Uterus (tissue), 4 donors: Measurements from ENCODE around the gene OR5AC2. TPM values are rescaled to one million over a fixed set of nuclear protein-coding genes. Genes with fewer than 3 reads are reported as not detected.

ENCODE experiments used
- DNase-seq, 2 donors: peaks; one replicate each; pipeline ENCODE4 v3.0.0-alpha.2; 2019 to 2020
- H3K27ac ChIP-seq, 2 donors: fragments of 200-600 bp; sonication (generic); 1 replicate in 1 of 2; 2 replicates in 1 of 2; pipeline ENCODE4 v1.5.1; 2016 to 2018
- H3K27me3 ChIP-seq, 2 donors: fragments of 200-600 bp; sonication (generic); one replicate each; pipeline ENCODE4 v1.5.1; 2018 to 2019; ENCODE audit warnings: control low read depth in 1 of 2
- H3K36me3 ChIP-seq, 2 donors: fragments of 200-600 bp; sonication (generic); one replicate each; pipeline ENCODE4 v1.5.1; 2019; ENCODE audit warnings: control low read depth in 1 of 2
- H3K4me1 ChIP-seq, 2 donors: fragments of 200-600 bp; sonication (generic); one replicate each; pipeline ENCODE4 v1.5.1; 2018 to 2019; ENCODE audit warnings: control low read depth in 1 of 2
- H3K4me3 ChIP-seq, 2 donors: fragments of 200-600 bp; sonication (generic); 1 replicate in 1 of 2; 2 replicates in 1 of 2; pipeline ENCODE4 v1.5.1; 2018 to 2019; ENCODE audit warnings: mild to moderate bottlenecking in 1 of 2
- H3K9me3 ChIP-seq, 2 donors: fragments of 200-600 bp; sonication (generic); one replicate each; pipeline ENCODE4 v1.5.1; 2019; ENCODE audit warnings: control low read depth in 1 of 2
- POLR2A ChIP-seq, 2 donors: fragments of 450-650 bp; IDR thresholded peaks; one replicate each; pipeline ENCODE4 v1.6.1; 2016; ENCODE audit warnings: antibody characterized with exemption in 2 of 2, mild to moderate bottlenecking in 1 of 2, moderate library complexity in 1 of 2
- intact Hi-C: fragments of 100-400 bp; cut with DNase I; formaldehyde crosslinking; loops from one replicate; pipeline ENCODE4 v1.15.1; 2023; ENCODE audit warnings: low total_unique reads
- total RNA-seq, 4 donors: library from RNA; depleted of rRNA in 3 of 4; stranded (reverse); fragments of >200 nt in 3 of 4; gene quantifications; one replicate each; pipeline versions ENCODE4 v1.1.0 to v1.2.4, GENCODE V29; 2014 to 2023
- TF ChIP-seq, protein P1 (sequence below), 4 experiments: fragments of 200-600 bp in 2 of 4; fragments of 450-650 bp in 2 of 4; sonication (generic) in 2 of 4; IDR thresholded peaks; one replicate each; pipeline ENCODE4 v1.5.1; 2016 to 2019; ENCODE audit warnings: antibody characterized with exemption in 4 of 4, mild to moderate bottlenecking in 2 of 4, moderate library complexity in 1 of 4
- donor health status: DM: yes; HTN: yes; CAD: no.

Gene OR5AC2
- total RNA-seq, 4 donors from 2014 or later, result not detected

- H3K27me3 ChIP-seq, result no peaks in the 10 kb centered on the region
- no peaks in the 10 kb centered on the region for H3K36me3 ChIP-seq
- H3K4me3 ChIP-seq, result no peak overlapping the region
- H3K27ac ChIP-seq, result no peak overlapping the region
- no peaks in the 10 kb centered on the region for H3K4me1 ChIP-seq
- DNase-seq, result no peak
- intact Hi-C loops, result no loop called here
- no peak for TF ChIP-seq POLR2A (IDR thresholded peaks at IDR 0.05)
- TF ChIP-seq, protein P1, sequence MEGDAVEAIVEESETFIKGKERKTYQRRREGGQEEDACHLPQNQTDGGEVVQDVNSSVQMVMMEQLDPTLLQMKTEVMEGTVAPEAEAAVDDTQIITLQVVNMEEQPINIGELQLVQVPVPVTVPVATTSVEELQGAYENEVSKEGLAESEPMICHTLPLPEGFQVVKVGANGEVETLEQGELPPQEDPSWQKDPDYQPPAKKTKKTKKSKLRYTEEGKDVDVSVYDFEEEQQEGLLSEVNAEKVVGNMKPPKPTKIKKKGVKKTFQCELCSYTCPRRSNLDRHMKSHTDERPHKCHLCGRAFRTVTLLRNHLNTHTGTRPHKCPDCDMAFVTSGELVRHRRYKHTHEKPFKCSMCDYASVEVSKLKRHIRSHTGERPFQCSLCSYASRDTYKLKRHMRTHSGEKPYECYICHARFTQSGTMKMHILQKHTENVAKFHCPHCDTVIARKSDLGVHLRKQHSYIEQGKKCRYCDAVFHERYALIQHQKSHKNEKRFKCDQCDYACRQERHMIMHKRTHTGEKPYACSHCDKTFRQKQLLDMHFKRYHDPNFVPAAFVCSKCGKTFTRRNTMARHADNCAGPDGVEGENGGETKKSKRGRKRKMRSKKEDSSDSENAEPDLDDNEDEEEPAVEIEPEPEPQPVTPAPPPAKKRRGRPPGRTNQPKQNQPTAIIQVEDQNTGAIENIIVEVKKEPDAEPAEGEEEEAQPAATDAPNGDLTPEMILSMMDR (IDR thresholded peaks at IDR 0.05), result no peak
- no peaks in the 10 kb centered on the region for H3K9me3 ChIP-seq
These were observed 38.4 kb upstream of the OR5AC2 start for GRCh38 chr3:98048586-98048985.

DNA sequence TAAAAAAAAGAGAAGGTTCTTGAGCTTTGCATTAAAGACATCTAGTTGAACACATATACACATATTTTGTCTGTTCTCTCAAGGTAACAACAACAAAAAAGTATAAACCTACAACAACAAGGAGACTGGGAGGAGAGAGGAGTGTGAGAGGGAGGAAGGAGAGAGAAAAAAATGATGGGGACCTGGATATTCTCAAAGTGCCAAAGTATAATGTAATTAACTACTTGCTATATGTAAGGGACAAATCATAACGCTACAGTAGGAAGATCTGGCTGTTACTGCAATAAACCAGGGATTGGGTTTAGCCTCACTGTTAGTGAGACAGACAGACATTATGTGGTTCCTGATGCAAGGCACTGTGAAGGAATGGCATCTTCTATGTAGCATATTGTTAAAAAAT, 37.7 kb upstream of the OR5AC2 start:
- Histone ChIP-seq H3K36me3 (no peaks in the 10 kb centered on the region), H3K9me3 (no peaks in the 10 kb centered on the region), H3K27me3 (no peaks in the 10 kb centered on the region), H3K4me3 (no peak overlapping the region), H3K27ac (no peak overlapping the region), H3K4me1 (no peaks in the 10 kb centered on the region)
- no peak for DNase-seq
- TF ChIP-seq, protein P1 (IDR thresholded peaks at IDR 0.05), result no peak
- TF ChIP-seq POLR2A (IDR thresholded peaks at IDR 0.05), result no peak
- intact Hi-C loops, result no loop called here

DNA sequence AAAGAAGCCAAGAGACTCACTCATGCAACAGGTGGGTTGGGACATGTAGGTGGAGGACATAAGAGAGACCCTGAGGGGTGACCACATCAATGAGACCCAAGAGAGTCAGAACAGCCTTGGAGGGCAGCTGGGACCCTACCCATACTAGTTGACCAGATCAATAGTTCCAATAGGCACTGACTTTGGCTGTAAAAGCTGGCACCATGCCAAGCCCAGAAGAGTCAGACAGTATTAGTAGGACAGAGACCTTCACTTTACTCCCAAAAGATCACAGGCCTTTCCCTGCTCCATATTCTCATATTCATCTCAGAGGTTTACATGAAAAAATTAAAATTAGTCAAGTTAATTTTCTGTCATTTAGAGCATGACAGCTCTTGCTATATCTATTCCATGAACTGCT, 30.9 kb upstream of the OR5AC2 start:
- H3K4me1 ChIP-seq, result no peaks in the 10 kb centered on the region
- no peak for DNase-seq
- no peaks in the 10 kb centered on the region for H3K27me3 ChIP-seq
- no peak overlapping the region for H3K4me3 ChIP-seq
- H3K27ac ChIP-seq, result no peak overlapping the region
- intact Hi-C loops, result no loop called here
- no peaks in the 10 kb centered on the region for H3K9me3 ChIP-seq
- TF ChIP-seq, protein P1 (IDR thresholded peaks at IDR 0.05), result no peak
- no peak for TF ChIP-seq POLR2A (IDR thresholded peaks at IDR 0.05)
- H3K36me3 ChIP-seq, result no peaks in the 10 kb centered on the region

DNA sequence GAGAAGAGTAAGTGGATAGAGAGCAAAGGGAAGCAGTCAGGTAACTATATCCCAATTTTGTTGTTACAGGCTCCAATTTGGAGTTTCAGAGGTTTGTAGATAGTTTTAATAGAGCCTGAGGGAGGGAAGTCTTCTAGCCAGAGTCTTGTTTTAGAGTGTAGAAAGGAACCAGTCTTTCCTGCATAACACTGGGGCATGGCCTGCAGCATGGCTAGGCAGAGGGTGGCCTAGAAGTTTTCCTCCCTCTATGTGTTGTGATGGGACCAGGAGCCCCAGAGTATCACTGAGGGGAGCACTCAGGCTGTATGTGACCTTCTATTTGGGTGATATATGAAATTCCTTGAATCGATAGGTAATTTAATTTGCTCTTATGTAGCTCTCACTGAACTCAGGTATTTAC, 29.3 kb upstream of the OR5AC2 start:
- H3K27me3 ChIP-seq, result no peaks in the 10 kb centered on the region
- H3K4me1 ChIP-seq, result no peaks in the 10 kb centered on the region
- H3K9me3 ChIP-seq, result no peaks in the 10 kb centered on the region
- no peak for TF ChIP-seq POLR2A (IDR thresholded peaks at IDR 0.05)
- TF ChIP-seq, protein P1 (IDR thresholded peaks at IDR 0.05), result no peak
- no peak overlapping the region for H3K4me3 ChIP-seq
- no peaks in the 10 kb centered on the region for H3K36me3 ChIP-seq
- intact Hi-C loops, result no loop called here
- no peak for DNase-seq
- H3K27ac ChIP-seq, result no peak overlapping the region

DNA sequence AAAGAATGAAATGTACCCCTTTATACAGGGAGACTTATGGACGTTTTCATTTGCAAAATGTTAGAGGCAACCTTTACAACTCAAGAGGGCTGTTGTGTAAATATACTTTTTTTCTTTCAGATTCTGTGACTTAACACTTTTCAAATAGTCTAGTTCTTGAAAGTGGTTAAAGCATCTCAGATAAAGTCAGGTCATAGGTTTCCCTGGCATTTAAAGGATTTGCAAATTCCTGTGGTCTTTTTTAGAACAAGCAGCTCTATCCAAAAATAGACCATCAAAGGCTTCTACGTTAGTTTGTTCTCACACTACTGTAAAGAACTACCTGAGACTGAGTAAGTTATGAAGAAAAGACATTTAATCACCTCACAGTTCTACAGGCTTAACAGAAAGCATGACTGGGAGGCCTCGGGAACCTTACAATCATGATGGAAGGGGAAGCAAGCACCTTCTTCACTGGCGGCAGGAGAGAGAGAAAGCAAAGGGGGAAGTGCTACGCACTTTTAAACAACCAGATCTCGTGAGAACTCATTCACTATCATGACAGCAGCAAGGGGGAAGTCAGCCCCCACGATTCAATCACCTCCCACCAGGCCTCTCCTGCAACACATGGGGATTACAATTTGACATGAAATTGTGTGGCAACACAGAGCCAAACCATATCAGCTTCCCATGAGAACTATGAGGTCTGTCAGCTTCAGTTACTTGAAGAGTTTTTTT, 28.6 kb upstream of the OR5AC2 start:
- Histone ChIP-seq H3K36me3 (no peaks in the 10 kb centered on the region), H3K4me3 (no peak overlapping the region), H3K27ac (no peak overlapping the region), H3K4me1 (no peaks in the 10 kb centered on the region), H3K27me3 (no peaks in the 10 kb centered on the region), H3K9me3 (no peaks in the 10 kb centered on the region)
- intact Hi-C loops, result no loop called here
- TF ChIP-seq, protein P1 (IDR thresholded peaks at IDR 0.05), result no peak
- TF ChIP-seq POLR2A (IDR thresholded peaks at IDR 0.05), result no peak
- DNase-seq, result no peak
